HuH-7.5 (cell line): ENCODE results near the gene SLC35B4.
"Not testable (repeated sequence)": the region's sequence is repeated elsewhere in the genome, so short reads cannot be mapped to it uniquely, and the experiment has no call there.

ENCODE experiments used
- DNase-seq: peaks from one replicate; pipeline ENCODE4 v3.0.0; 2011; ENCODE audit warnings: low spot score

The SLC35B4 gene

DNA sequence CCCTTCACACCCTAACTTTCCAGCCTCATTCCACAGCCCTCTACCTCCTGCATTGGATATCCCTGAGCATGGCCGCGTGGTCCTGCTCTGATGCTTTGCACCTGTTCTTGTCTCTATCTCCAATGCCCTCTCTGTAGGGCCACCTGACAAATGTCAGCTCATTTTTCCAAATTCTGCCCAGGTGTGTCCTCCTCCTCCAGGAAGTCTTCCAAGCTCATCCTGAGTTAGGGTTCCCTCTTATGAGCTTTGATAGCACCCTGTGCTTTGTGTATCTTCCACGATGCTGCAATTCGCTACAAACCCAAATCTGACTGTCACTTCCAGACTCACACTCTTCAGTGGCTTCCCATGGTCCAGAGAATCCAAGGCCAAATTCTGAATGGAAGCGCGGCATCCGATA, 14.7 kb upstream of the SLC35B4 start:
- no peak for DNase-seq

DNA sequence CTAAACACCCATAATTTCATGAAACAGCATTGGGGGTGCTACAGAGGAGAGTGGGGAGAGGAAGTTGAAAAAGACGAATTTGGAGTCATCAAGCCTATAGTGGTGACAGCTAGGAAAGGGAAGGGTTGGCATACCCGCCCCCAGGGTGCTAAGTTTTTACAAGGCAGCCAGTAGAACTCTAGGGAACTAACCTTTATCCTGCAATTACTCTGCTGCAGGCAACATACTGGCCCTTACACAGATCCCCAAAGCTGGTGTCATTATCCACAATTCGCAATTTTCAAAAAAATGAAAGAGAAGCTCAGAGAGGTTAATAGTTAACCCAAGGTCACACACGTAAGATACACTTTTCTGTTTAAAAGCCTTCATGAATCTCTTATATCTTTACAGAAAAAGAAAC, 14.2 kb upstream of the SLC35B4 start:
- no peak for DNase-seq

DNA sequence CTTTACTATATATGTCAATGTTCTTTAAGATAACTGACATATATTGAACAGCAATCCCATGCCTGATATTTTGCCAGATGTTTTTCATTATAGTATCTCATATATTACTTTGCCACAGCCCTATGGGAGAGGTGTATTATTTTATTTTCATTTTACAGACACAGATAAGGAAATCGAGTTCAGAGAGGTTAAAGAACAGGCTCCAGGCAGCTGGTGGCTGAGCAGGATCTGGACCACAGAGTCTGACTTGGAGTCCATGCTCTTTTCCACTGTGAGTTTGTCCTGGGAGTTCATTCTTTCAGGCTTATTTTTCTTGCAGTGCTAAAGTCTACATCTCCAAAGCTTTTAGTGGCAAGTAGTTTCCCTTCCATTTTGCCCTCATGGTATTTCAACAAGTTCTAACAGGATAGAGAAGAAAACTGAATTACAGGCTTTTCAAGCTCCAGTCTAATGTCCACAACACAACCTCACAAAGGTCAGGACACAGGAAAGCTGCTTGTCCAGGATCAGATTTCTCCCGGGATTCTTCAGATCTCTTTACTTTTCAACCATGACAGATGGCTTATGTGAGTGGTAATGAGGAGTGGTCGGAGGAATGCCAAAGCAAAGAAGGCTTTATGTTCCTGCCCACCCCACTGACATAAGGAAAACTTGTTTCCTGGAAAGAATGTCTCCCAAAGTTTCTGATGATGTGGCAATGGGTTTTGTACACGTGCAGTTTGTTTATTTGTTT, 13.1 kb upstream of the SLC35B4 start:
- no peak for DNase-seq

DNA sequence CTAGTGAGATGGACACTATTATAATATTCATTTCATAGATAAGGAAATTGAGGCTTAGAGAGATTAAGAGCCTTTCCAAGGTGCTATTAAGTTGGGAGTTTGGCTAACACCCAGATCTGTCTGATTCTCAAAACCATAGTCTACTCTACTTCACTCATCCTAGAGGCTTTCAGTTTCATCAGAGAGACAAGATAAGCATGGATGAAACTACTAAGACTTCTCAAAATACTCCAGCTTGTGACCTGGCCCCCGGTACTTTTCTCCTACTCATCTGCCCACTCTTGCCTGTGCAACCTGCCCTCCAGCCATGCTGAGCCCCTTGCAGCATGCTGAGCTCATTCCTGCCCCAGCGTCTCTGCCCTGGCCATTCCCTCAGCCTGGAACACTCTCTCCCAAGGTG, 12.2 kb upstream of the SLC35B4 start:
- no peak for DNase-seq

DNA sequence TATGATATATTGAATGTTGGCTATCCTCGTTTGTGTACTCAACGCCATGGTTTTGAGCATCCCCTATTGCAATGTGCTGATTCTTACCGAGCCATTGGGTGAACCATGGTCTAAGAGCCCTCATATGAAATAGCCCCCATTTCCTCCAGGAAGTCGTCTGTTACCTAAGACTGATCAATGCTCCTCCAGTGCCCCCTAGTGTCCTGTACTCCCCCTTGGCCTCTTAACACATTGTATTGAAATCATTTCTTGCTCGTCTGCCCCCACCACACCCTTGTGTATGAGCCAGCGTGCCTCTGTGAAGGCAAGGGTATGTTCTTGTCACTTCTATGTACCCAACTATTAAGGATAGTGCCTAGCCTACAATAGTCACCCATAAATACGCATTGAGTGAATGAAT, 11.2 kb upstream of the SLC35B4 start:
- DNase-seq = no peak

DNA sequence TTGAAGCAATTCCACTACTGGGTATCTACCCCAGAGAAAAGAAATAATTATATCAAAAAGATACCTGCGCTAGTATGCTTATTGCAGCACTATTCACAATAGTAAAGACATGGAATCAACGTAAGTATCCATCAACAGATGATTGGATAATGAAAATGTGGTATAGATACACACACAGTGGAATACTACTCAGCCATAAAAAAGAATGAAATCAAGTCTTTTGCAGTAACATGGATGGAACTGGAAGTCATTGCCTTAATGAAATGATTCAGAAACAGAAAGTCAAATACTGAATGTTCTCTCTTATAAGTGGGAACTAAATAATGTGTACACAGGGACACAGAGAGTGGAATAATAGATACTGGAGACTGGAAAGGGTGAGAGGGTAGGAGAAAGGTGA, 7.4 kb upstream of the SLC35B4 start:
- DNase-seq = no peak

DNA sequence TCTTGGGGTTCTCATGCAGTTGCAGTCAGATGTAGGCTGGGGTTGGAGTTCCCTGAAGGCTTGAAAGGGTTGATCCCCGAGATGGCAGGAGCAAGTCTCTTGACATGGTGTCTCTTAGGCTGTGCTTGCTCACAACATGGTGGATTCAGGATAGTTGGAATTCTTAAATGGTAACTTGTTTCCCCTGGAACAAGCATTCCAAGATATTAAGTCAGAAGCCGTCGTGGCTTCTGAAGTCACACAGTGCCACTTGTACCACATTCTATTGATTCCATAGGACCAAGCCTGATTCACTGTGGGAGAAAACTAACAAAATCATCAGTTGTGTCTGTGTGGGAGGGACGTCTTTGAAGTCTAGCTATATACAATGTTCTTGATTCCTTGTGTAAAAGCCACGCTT, 3.5 kb upstream of the SLC35B4 start:
- DNase-seq = no peak

DNA sequence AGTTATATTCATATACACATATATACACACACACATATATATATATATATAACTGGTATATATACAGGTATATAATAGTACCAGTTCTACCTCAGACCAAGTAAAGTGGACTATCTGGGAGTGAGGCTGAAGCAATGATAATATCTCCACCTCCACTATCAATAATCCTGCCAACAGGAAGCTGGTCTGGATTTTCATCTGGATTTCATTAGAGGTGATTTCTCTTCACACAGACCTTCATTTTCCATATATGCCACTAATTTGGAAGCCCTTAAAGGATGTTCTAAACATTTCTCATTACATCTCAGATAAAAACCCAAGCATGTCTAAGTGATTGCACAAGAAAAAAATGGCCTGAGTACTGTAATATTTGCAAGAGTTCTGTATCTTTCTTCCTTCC, 1.7 kb upstream of the SLC35B4 start:
- no peak for DNase-seq

DNA sequence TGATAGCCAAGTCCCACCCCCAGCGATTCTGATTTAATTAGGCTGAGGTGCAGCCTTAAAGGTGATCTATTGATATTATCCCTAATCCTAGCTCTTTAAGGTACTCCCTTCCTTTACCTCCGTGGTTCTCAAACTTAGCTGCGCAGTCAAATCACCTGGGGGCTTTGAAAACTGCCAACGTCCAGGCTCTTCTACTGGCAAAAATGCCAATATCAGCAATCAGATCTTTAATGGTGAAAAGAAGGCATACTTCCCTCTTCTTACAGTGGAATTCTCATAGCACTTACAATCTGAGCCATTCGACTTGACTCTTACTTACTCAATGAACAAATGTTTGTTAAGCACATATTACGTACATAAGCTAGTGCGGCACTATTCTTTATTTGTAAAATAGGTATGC, 704 bp upstream of the SLC35B4 start:
- no peak for DNase-seq

DNA sequence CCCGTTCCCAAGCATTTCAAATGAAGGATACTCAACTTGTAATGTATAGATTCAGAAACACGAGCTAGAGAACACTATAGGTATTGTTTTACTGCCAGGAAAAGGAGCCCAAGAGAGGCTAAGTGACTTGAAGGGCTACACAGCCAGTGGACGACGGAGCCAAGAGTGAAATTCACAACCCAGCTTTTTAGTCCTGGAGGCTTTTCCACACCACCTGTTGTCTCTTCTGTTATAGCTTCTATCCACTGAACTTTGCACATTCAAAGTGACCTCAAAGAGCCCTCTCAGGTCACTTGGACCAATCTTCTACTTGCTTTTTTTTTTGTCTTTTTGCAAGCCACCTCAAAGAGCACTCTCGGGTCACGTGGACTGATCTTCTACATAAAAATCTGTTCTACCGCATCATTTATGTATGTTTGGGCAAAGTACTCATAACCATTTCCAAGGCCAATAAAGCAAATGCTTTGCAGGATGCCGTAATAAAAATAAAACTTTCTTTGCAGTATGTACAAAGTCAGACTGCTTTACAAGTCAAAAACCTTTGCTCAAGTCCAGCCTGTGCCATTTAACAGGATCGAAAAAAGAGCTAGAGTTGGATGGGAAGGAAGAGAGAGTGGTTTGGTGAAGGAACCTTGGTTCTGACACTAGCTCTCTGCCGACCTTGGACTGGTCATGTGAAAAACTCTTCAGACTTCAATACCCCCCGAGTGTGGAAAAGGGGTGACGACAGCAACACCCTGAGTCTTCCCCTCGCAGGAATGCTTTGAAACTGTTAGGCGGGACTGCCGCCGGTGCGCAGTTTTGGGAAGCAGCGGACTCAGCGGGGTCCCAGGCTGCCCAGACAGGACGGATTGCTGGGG, 821 bp downstream of the SLC35B4 start:
- DNase-seq = no peak

DNA sequence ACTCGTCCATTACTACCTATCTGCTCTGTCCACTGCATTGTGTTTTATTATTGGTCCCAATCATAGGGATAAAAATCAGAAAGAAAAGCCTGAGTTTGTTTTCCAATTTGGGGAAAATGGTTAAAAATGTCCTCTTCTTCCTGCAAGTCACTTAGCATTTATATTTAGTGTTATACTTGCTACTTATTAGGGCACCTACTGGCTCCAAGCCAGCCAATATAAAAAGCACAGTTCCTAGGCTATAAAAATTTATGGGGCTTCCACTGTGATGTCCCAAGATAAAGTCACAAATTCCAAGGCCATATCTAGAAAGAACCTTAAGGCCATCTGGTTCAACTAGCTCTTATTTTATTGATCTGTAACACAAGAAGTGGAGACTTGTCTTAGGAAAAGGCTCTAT, 3.2 kb downstream of the SLC35B4 start:
- DNase-seq = no peak

DNA sequence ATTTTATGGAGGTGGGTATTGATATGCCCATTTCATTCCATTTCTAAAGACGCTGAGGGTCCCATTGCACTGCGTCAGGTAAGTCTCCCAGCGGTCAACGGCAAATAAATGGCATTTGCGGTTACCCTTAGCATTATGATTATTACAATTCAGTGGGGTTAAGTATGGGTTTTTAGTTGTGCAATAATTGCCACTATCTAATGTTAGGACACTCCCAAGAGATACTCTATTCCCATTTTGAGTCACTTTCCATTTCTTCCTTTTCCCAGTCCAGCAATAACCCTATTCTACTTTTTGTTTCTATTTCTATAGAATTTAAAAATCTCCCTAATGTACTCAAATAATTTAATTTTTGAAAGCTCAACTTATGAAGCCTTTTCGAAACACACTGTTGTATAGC, 4.0 kb downstream of the SLC35B4 start:
- DNase-seq = no peak

DNA sequence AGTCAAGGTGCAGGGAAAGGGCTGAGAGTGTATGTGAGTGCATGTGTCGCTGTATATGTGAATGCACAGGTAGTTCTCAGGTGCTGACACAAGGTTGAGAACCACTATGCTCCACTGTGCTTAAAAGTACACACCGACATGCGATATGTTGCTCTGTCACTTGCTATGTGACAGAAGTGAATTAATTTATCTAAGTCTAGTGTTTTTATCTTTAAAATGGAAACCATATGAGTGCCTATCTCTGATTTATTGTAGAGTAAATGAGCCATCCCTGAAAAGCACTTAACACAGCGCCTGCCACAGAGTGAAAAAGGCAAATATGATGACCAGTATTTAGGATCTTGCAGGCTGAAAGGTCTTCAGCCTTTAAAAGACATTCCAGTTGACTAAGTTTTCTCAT, 4.9 kb downstream of the SLC35B4 start:
- DNase-seq = no peak

DNA sequence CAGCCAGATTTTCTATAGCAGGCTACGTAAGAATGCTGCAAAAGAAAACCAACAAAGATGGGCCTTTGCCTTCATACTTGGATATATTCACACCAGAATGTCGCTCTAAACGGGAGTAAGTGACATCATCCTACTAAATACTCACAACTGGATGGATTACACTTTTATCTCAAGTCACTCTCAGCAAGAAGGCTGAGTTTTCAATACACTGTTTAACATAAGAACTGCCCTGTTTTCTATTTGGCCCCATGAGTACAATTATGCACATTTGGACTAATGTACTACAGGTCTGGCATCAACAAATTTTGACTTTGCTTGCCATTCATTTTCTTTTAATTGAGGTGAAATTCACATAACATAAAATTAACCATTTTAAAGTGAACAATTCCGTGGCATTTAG, 8.2 kb downstream of the SLC35B4 start:
- DNase-seq = no peak

DNA sequence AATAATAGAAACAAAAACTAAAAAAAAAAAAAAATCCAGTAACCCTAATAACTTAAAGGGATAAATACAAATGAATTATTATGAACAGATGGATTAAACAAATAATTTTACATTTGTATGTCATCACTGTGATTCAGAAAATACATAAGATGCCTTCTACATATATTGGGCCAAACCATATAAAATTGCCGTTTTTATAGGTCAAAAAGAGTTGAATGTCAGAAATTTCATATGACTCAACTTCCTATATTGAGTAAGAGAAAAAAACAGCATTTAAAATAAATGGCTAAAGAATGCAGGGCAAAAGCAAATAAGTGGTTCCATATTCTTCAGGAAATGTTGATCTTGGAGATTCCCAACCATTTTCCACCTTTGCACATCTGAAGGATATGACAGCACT, 9.4 kb downstream of the SLC35B4 start:
- DNase-seq = no peak

DNA sequence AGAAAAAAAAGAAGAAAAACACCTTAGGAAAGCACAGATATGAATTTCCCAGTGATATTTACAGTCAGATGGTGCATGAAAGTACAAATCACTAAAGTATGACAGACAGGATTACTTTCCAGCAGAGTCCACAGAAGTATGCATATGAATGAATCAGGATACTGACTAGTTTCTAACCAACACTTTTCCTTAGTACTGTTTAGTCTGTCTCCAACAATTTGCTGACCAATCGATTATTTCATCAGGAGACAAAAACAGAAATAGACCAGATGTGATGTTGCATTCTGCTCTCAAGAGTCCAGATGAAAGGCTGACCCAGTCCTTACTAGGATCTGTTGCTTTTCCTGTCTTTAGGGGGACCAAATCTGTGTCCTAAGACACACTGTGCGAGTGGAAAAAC, 14.6 kb downstream of the SLC35B4 start:
- DNase-seq = no peak

DNA sequence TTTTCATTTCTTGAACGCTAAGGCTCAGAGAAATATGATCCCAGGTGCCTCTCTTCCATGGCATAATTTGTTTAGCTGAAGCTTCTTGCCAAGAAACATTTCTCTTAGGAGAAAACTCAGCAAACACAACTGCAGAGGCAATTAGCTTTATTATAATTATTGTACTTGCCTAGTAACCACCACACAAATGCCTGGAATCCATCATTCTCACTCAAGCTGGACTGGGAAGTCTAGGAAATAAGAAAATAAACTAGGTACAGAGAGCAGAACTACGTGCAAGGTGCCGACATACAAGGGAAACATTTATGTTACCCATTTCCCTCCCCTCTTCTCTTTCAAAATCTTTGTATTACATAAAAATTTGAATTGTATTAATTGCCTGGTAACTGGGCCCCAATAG, 15.1 kb downstream of the SLC35B4 start:
- DNase-seq = no peak

DNA sequence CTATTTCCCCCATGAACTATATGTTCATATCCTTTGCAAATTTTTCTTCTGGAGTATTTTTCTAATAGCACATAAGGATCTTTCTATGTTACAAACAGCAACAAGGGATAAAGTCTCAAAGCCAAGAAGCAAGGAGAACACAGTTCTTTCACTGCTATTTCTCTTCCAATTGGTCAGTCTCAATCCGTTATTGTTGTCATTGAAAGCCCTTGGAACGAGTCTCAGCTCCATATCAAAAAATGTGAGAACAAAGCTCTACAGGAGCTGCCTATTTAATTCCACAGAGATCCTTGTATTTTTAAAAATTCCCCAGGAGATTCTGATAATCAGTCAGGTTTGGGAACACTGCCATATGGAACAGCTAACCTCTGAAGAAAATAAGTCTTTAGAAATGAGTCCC, 15.7 kb downstream of the SLC35B4 start:
- DNase-seq = no peak

DNA sequence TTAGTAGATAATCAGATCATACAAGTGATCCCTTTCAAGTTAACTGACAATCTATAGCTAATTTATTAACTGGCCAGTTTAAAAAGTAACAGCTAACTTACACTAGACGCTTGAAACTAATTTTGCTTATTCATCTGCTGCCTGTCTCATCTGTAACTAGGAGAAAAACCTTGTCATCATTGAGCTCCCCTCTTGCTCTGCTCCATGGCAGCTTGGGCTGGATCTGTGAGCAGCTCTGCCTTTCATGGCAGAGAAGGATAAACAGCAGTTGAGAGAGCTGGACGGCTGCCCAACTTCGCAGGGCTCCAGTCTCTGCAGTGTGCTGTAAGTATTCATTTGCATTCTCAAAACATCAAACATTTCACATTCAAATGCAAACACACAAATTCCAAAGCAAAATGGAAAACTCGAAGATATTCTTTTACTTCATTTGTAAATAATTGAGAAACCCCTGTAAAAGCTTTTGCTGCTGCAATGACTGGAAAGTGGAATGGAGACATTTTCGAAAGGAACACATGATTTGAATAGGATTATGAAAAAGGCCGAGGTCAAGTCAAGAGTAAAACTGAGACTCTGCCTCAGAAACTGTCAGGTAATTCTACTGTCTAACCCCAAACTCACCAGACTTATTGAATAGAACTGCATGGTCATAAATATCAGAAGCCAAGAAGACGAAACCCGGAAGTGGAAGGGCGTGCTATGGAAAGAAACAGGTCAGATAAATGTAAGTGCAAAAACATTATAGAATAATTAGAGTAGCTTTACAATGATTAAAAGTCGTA, 17.6 kb downstream of the SLC35B4 start:
- DNase-seq = no peak

DNA sequence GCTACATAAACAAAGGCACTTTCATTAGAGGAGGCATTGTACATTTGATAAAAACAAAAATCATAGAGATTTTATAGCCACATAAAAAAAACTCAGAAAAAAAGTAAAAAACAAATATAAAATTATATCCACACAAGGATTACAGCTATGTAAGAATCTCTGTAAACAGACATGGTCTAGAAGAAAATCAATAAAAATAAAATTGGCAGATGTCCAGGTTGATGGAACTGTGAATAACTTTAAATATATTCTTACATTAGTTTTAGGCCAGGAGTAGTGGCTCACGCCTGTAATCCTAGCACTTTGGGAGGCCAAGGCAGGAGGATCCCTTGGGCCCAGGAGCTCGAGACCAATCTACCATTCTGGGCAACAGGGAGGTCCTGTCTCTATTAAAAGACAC, 19.2 kb downstream of the SLC35B4 start:
- no peak for DNase-seq

DNA sequence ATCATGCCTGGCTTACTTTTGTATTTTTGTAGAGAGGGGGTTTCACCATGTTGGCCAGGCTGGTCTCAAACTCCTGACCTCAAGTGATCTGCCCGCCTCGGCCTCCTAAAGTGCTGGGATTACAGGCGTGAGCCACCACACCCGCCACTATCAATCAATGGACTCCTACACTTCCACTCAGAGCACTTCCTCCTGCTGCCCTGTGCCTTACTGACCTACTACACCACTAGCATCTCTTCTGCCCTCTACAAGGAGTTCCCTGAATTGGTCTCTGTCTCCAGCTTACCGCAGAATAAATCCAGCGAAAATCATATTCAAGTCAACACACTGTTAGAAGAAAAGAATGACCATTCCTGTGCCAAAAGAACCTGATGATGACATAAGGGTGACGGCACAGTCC, 20.7 kb downstream of the SLC35B4 start:
- not testable (repeated sequence) for DNase-seq

DNA sequence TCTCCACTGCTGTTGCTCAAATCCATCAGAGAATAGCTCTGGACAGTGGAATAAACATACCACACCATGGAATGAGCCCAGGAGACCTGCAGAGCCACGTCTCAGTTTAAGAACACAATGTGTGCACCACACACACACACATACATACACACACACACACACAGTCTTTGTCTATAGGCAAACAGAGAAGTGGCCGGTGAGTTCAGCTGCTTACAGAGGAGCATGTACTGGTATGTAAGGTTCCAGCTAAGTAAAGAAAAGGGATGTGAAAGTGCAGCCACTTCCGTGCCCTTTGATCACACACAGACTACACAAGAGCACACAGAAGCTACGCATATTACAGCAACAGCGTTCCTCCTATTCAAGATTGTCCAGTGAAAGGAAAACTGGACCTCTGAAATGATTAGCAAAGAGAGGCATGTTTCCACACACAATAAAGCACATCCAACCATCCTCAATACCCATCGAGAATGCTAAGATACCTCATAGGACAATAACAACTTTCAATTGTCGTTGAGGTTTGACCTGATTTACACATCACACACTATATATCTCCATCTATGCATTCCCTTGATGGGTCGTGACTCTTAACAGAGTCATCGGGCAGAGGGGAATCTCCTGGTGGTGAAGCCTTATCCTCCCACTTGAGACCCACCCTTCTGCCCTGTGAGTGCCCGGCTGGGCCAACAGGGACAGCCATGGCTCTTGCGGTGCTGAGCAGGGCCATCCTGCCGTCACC, 23.6 kb downstream of the SLC35B4 start:
- DNase-seq = no peak
